Fibroblast of villous mesenchyme (primary cell): ENCODE data around the gene NFAT5. TPM values are rescaled to one million over a fixed set of nuclear protein-coding genes. Genes with fewer than 3 reads are reported as not detected.

ENCODE experiments used
- DNase-seq: peaks from one replicate; pipeline ENCODE4 v3.0.0-alpha.2; 2010; ENCODE audit warnings: low read depth
- H3K4me3 ChIP-seq: 2 replicates; pipeline ENCODE4 v1.5.1; 2011; ENCODE audit warnings: low read depth, mild to moderate bottlenecking, low read length
- total RNA-seq: library from RNA; depleted of rRNA; stranded (reverse); fragments of >200 nt; gene quantifications from 2 replicates; pipeline ENCODE4 v1.2.3, GENCODE V29; 2012
- TF ChIP-seq, protein P1 (sequence below): IDR thresholded peaks from 2 replicates; pipeline ENCODE4 v1.5.1; 2012; ENCODE audit warnings: low read depth, mild to moderate bottlenecking, low read length; ENCODE audit not compliant: insufficient read depth

NFAT5 gene
- total RNA-seq, 1 donor, result 69.1 TPM

DNA sequence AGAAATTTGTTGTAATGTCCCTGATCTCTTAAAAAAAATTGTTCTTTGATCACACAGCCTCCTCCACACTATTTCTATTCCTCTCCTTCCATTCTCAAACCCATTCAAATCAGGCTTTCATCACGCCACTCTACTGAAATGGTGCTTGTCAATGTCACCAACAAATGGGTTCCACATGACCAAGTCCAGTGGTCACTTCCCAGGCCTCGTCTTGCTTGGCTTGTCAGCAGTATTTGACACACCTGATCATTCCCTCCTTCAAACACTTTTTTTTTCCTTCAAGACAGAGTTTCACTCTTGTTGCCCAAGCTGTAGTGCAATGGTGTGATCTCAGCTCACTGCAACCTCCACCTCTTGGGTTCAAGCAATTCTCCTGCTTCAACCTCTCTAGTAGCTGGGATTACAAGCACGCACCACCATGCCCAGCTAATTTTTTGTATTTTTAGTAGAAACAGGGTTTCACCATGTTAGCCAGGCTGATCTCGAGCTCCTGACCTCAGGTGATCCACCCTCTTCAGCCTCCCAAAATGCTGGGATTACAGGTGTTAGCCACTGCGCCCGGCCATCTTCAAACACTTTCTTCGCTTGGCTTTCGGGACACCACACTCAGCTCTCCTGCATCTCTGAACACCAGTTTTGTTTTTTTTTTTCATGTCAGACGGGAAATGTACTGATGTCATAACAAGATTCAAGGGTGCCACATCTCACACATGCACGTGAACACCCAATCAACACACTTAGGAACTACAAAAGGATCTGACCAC, 142.3 kb downstream of the NFAT5 start:
- no peak overlapping the region for H3K4me3 ChIP-seq
- TF ChIP-seq, protein P1, sequence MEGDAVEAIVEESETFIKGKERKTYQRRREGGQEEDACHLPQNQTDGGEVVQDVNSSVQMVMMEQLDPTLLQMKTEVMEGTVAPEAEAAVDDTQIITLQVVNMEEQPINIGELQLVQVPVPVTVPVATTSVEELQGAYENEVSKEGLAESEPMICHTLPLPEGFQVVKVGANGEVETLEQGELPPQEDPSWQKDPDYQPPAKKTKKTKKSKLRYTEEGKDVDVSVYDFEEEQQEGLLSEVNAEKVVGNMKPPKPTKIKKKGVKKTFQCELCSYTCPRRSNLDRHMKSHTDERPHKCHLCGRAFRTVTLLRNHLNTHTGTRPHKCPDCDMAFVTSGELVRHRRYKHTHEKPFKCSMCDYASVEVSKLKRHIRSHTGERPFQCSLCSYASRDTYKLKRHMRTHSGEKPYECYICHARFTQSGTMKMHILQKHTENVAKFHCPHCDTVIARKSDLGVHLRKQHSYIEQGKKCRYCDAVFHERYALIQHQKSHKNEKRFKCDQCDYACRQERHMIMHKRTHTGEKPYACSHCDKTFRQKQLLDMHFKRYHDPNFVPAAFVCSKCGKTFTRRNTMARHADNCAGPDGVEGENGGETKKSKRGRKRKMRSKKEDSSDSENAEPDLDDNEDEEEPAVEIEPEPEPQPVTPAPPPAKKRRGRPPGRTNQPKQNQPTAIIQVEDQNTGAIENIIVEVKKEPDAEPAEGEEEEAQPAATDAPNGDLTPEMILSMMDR, result no peak
- DNase-seq, result no peak

DNA sequence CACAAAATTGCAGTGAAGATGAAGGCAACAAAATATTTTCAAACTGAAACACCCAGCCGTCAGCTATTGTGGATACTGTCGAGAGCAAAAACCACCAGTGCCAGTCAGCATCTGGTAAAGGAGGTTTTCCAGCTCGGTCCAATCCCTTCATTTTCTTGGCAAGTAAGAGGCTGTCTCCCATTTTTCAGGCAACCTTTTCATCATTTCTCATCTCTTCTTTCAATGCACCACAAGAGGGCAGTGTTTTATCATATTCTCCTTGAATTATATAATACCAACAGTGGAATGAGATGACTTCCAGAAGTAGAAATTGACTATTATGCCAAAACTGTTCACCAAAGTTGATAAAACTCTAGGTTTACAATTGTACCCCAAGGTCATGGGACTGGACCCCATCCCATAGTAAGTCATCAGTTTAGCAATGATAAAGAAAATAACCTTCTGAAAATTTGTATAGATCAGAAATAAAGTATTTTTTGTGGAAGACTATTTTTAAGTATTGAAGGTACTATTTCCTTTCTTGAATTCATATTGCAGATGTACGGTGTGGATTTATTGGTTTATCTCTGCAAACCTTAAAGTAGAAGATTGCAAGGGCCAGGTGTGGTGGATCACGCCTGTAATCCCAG, 143.8 kb downstream of the NFAT5 start:
- no peak overlapping the region for H3K4me3 ChIP-seq
- peak; percentile 73 for DNase-seq
- TF ChIP-seq, protein P1, result peak; percentile 61

DNA sequence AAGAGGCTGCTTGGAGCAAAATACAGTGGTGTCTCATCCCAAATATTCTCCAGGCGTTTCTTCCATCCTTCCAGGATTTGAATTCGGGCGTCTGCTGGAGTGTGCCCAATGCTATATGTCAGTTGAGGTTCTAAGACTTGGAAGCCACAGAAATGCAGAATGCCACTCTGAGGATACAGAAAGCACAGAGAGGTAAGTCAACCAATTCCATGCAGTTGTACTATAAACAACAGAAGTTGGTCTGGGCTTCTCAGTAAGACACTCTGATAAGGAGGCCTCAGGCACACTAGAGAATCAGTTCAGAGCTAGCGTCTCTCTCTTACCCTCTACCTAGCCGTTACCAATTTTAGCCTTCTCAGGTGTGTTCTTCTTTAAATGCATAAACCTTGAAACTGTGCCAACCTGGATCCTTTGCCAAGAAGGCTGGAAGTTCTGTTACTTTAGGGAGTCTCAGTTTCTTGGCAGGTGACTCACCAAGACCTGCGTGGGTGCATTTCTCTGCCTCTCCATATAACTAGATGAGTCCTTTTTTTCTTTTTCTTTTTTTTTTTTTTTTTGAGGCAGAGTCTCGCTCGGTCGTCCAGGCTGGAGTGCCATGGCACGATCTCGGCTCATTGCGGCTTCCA, 145.5 kb downstream of the NFAT5 start:
- TF ChIP-seq, protein P1, result no peak
- DNase-seq, result peak; percentile 43
- H3K4me3 ChIP-seq, result no peak overlapping the region

DNA sequence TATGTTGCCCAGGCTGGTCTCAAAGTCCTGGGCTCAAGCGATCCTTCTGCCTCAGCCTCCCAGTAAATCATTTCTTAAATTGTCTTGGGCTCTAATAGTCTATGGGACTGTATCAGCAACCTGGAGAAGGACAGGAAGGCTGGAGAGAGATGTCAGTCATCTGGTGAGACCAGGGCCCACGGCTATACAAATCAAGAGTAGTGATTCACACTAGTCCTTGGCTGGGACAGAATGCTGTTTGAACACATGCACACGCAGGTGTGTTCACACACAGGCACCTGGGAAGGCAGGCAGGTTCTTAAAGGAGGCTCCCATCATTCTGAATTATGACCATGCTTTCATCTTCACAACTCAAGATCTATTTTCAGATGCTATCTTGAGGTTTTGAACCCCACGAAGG, 146.5 kb downstream of the NFAT5 start:
- no peak overlapping the region for H3K4me3 ChIP-seq
- TF ChIP-seq, protein P1, result no peak
- DNase-seq, result no peak

DNA sequence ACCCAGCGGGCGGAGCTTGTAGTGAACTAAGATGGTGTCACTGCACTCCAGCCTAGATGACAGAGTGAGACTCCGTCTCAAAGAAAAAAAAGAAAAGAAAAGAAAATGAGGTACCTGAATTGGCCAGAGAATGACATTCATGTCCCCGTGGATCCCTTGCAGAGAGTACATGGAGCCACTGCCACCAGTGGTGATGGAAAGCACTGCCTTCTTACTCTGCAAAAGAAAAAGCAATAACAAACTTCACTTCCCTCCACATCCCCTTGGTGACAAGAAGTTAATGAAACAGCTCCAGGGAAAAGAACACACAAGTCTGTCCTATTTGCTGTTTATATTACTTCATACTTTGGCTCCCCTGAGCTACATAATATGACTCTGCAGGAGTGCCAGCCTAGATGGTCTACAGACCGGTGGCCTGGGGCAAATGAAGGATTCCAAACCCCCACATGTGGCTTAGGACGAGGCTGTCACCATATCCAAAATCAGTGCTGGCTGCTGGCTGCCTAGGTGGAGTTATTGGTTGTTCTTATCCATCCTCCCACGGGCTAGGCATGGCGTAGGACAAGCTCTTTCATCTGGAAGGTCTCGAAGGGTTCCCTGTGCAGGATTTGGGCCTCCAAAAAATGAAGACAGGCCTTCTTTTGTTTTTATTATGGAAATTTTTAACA, 147.3 kb downstream of the NFAT5 start:
- no peak for DNase-seq
- H3K4me3 ChIP-seq, result no peak overlapping the region
- TF ChIP-seq, protein P1, result no peak

DNA sequence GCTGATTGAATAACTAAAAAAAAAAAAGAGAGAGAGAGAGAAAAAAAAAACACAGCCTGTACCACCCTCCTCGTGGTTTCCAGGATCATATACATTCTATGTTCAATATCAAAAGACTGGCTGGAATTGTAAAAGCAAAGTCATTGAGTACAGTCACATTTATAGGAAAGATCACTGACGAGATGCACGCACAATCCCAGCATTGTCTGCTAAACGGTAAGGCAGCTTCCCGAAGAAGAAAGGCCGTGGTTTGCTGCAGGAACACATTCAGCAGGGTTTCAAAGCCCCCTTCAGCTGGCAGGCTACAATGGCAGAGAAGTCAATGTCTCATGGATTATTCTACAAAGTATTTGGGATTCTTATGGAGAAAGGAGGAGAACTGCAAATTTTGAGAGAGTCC, 151.3 kb downstream of the NFAT5 start:
- no peak overlapping the region for H3K4me3 ChIP-seq
- TF ChIP-seq, protein P1, result no peak
- DNase-seq, result no peak
